ENCODE measurements around the gene BCCIP.

DNA sequence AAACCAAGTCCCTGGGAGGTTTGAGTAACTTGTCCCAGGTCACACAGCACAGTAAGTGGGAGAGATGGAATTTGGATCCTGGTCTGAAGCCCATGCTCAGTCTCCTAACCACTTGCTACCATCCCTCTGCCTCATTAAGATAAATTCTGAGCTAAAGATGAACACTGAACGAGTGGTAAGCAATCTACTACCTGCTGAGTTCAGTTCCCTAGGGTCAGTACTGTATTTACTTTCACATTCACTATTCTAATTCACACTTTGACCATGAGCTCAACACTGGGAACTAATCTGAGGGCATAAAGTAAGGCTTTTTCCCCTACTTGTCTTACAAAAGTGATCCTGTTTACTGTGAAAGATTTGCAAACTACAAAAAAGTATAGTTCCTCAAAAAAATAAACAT lies 2.6 kb upstream of the BCCIP start:
- no peak for TF ChIP-seq GATA3 (IDR thresholded peaks at IDR 0.05; ENCODE audit: low read depth, low read length)
- TF ChIP-seq GATA2 (IDR thresholded peaks at IDR 0.05; ENCODE audit: low read depth, low read length): no peak

Measured in SH-SY5Y (cell line).